Measurements from ENCODE around the gene AKAP8.
"Not testable (repeated sequence)": the region's sequence is repeated elsewhere in the genome, so short reads cannot be mapped to it uniquely, and the experiment has no call there.

AKAP8 gene

DNA sequence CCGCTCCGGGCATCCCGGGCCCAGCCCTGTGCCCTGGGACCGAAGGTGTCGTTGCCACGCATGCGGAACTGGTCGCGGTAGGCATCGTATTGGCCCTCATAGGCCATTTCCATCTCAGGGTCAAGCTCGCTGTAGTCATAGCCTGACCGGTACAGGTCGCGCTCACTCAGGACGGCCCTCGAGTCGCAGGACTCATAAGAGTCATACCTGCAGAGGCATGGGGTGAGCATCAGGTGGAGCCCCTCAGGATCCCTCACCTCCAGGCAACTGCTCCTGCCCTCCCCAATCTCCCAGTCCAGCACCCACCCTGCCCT is 21.8 kb upstream of the AKAP8 start:
- peaks cover 78% of the 10 kb centered on the region for H3K36me3 ChIP-seq (ENCODE audit: control insufficient read depth, low read depth, low read length)
- H3K4me3 ChIP-seq (ENCODE audit: low read length), result no peak overlapping the region
- no peak overlapping the region for H3K27ac ChIP-seq (ENCODE audit: low read length)

DNA sequence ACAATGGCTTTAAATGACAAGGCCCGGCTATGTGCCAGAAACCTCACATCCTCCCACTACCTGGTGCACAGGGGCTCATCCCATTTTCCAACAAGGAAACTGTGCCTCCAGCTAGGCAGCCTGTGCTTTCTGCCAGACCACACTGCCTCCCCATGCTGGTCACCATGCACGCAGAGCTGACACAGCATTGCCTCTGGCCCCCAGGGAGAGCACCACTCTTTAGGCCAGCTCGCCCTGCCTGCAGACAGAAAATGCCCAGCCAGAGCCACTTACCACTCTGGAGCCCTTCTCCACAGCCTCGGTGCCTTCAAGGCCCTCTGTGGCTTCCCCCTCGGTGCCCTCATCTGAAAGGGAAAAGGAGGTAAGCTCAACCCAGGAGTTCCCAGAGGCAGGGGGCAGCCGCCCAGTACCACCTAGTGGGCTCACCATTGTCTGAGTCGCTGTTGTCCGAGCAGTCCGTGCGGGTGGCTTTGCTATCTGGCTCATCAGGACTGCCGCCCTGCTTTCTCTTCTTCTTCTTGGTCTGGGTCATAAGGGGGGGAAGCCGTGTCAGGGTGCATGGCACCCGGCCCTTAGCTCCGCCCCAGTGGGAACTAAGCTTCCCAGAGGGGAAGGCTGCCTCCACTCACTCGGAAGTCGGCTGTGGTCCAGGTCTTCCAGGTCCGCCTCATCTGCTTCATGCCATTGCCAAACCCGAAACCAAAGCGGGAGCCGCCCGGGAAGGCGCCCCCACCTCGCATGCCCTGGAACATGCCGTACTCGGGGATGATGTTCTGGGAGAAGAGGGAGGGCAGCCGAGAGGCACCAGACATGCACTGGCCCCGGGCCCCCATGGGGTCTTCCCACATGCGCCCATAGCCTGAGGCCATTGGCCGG is 21.2 kb upstream of the AKAP8 start:
- Histone ChIP-seq H3K9me3 (ENCODE audit: control insufficient read depth, low read depth, low read length) (no peaks in the 10 kb centered on the region), H3K27ac (ENCODE audit: low read length) (no peak overlapping the region), H3K27me3 (ENCODE audit: control insufficient read depth, insufficient read depth, low read length) (no peaks in the 10 kb centered on the region), H3K4me1 (ENCODE audit: control insufficient read depth, low read depth, low read length) (no peaks in the 10 kb centered on the region), H3K9ac (ENCODE audit: low read length) (no peak overlapping the region), H3K4me3 (ENCODE audit: low read length) (no peak overlapping the region), H3K36me3 (ENCODE audit: control insufficient read depth, low read depth, low read length) (peaks cover 80% of the 10 kb centered on the region)

More for the DNA sequence above, 21.8 kb upstream of the AKAP8 start:
- Histone ChIP-seq H3K9me3 (ENCODE audit: control insufficient read depth, low read depth, low read length) (no peaks in the 10 kb centered on the region), H3K4me1 (ENCODE audit: control insufficient read depth, low read depth, low read length) (no peaks in the 10 kb centered on the region), H3K9ac (ENCODE audit: low read length) (no peak overlapping the region), H3K27me3 (ENCODE audit: control insufficient read depth, insufficient read depth, low read length) (no peaks in the 10 kb centered on the region)

DNA sequence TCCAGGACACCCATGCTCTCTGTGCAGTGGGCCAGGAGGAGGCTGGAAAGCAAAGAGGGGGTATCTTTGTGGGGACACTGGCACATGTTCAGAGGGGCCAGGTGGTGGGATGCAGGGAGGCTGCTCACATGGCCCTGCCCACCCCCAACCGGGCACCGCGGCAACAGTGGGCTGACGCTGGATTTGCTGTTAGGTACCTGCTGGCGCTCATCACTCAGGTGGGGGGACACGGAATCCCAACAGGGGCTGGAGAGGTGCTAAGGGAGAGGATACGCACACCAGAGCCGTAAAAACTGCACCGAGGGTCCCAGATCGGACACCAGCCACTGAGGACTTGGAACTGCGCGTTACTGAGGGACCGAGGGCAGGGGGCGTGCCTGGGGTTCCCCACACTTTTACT is 20.0 kb upstream of the AKAP8 start:
- Histone ChIP-seq H3K9ac (ENCODE audit: low read length) (no peak overlapping the region), H3K27ac (ENCODE audit: low read length) (no peak overlapping the region), H3K27me3 (ENCODE audit: control insufficient read depth, insufficient read depth, low read length) (no peaks in the 10 kb centered on the region), H3K4me3 (ENCODE audit: low read length) (no peak overlapping the region), H3K36me3 (ENCODE audit: control insufficient read depth, low read depth, low read length) (peaks cover 87% of the 10 kb centered on the region), H3K9me3 (ENCODE audit: control insufficient read depth, low read depth, low read length) (no peaks in the 10 kb centered on the region), H3K4me1 (ENCODE audit: control insufficient read depth, low read depth, low read length) (no peaks in the 10 kb centered on the region)

DNA sequence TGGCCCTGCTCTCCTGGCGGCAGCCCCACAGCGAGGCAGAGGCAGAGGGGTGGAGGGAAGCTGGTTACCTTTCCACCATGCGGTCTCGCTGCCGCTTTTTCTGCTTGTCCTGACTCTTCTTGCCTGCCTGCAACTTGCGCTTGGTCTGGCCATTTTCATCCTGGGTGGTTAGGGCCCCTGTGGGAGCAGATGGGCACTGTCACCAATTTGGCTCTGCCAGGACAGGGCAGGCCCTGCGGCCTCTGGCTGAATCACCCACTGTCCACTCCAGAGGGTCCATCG is 19.6 kb upstream of the AKAP8 start:
- Histone ChIP-seq H3K27ac (ENCODE audit: low read length) (no peak overlapping the region), H3K9ac (ENCODE audit: low read length) (no peak overlapping the region), H3K4me1 (ENCODE audit: control insufficient read depth, low read depth, low read length) (no peaks in the 10 kb centered on the region), H3K27me3 (ENCODE audit: control insufficient read depth, insufficient read depth, low read length) (no peaks in the 10 kb centered on the region), H3K4me3 (ENCODE audit: low read length) (no peak overlapping the region), H3K9me3 (ENCODE audit: control insufficient read depth, low read depth, low read length) (no peaks in the 10 kb centered on the region), H3K36me3 (ENCODE audit: control insufficient read depth, low read depth, low read length) (peaks cover 87% of the 10 kb centered on the region)

DNA sequence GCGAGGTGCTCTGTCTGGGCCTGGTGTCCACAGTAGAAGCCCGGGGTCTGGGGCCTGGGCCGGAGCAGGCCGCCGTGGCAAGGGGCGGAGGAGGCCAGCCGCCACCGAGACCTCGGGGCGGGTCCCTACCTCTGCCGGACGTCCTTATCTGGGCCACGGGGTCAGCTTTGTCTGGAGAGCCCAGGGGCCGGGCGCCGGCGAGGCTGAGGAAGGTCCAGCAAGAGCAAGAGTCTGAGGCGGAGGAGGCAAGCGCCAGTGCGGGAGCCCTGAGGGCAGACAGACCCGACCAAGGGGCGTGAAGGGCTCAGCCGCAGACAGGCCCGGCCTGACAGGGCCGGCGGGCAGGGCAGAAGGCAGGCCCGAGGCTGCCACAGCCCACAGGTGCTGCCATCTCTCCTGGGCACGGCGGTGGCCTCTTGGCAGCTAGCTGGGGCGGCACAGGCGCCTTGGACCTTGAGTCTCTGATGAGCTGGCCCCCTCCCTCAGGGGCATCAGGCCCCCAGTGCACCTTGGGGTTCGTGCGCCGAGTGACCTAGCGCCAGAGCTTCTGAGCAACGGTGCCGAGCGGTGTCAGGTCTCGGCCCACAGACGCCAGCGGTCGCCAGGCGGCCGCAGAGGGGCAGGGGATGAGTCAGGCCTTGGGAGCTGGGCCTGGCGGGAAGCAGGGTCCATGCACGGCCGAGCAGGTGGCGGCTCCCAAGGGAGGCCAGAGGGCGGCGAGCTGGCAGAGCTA is 19.1 kb upstream of the AKAP8 start:
- H3K9me3 ChIP-seq (ENCODE audit: control insufficient read depth, low read depth, low read length), result no peaks in the 10 kb centered on the region
- H3K27me3 ChIP-seq (ENCODE audit: control insufficient read depth, insufficient read depth, low read length), result no peaks in the 10 kb centered on the region
- H3K9ac ChIP-seq (ENCODE audit: low read length), result no peak overlapping the region
- H3K27ac ChIP-seq (ENCODE audit: low read length), result no peak overlapping the region
- no peak overlapping the region for H3K4me3 ChIP-seq (ENCODE audit: low read length)
- H3K36me3 ChIP-seq (ENCODE audit: control insufficient read depth, low read depth, low read length), result peaks cover 86% of the 10 kb centered on the region
- H3K4me1 ChIP-seq (ENCODE audit: control insufficient read depth, low read depth, low read length), result no peaks in the 10 kb centered on the region

DNA sequence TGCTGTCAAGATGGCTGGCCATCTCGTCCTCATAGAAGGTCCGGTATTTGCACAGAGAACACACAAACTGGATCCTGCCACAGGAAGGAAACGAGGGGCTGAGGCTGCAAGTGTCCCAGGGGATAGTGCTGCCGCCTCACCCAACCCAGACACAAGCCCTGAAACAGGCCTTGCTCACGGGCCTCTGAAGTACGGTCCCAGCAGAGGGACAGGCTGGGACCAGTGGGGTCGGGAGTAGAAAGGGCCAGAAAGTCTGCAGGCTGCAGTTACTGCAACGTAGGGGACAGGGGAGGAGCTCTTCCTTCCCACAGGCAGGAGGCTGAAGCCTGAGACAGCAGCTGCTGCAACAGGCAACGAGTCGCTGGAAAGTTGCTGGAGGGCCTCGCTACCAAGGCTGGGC is 18.2 kb upstream of the AKAP8 start:
- Histone ChIP-seq H3K36me3 (ENCODE audit: control insufficient read depth, low read depth, low read length) (peaks cover 78% of the 10 kb centered on the region), H3K27me3 (ENCODE audit: control insufficient read depth, insufficient read depth, low read length) (no peaks in the 10 kb centered on the region), H3K9me3 (ENCODE audit: control insufficient read depth, low read depth, low read length) (no peaks in the 10 kb centered on the region), H3K27ac (ENCODE audit: low read length) (no peak overlapping the region), H3K4me3 (ENCODE audit: low read length) (no peak overlapping the region), H3K4me1 (ENCODE audit: control insufficient read depth, low read depth, low read length) (no peaks in the 10 kb centered on the region), H3K9ac (ENCODE audit: low read length) (no peak overlapping the region)

DNA sequence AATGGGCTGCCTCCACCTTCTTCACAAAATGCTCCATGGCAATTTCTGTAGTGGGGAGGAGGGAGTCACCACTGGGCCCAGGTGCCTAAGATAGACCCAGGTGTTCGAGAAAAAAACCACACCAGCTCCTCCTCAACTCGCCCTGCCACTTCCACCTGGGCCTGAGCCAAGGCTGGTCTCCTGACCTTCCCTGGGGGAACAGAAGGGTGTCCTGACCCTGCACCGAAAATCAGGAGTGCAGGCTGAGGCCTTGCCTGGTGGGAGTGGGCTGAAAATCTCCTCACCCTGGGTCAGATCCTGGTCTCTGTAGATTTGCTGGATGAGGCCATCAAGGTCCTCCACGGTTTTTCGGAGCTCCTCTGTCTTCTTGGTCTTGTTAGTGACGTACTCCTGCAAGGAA is 17.6 kb upstream of the AKAP8 start:
- Histone ChIP-seq H3K27ac (ENCODE audit: low read length) (no peak overlapping the region), H3K9ac (ENCODE audit: low read length) (no peak overlapping the region), H3K27me3 (ENCODE audit: control insufficient read depth, insufficient read depth, low read length) (no peaks in the 10 kb centered on the region), H3K4me3 (ENCODE audit: low read length) (no peak overlapping the region), H3K36me3 (ENCODE audit: control insufficient read depth, low read depth, low read length) (peaks cover 75% of the 10 kb centered on the region), H3K9me3 (ENCODE audit: control insufficient read depth, low read depth, low read length) (no peaks in the 10 kb centered on the region), H3K4me1 (ENCODE audit: control insufficient read depth, low read depth, low read length) (no peaks in the 10 kb centered on the region)

DNA sequence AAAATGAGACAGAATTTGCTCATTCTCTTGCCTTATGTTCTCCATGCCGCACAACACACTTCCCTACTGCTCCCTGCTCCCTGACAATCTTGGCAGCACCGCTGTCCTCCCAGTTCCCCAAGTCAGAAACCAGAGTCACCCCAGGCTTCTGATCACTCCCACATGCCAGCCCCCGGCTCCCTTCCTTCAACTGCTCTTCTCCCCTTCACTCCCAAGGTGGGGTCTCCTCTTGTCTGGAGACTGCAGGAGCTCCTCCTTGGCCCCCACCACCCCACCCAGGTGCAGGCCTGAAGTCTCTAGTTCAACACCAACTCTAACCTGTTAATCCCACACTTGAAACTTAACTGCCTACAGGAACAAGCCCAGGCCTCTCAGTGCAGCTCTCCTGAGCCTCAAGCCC is 16.8 kb upstream of the AKAP8 start:
- Histone ChIP-seq H3K4me3 (ENCODE audit: low read length) (no peak overlapping the region), H3K27me3 (ENCODE audit: control insufficient read depth, insufficient read depth, low read length) (no peaks in the 10 kb centered on the region), H3K9ac (ENCODE audit: low read length) (no peak overlapping the region), H3K27ac (ENCODE audit: low read length) (no peak overlapping the region), H3K36me3 (ENCODE audit: control insufficient read depth, low read depth, low read length) (peaks cover 77% of the 10 kb centered on the region), H3K9me3 (ENCODE audit: control insufficient read depth, low read depth, low read length) (no peaks in the 10 kb centered on the region), H3K4me1 (ENCODE audit: control insufficient read depth, low read depth, low read length) (no peaks in the 10 kb centered on the region)

DNA sequence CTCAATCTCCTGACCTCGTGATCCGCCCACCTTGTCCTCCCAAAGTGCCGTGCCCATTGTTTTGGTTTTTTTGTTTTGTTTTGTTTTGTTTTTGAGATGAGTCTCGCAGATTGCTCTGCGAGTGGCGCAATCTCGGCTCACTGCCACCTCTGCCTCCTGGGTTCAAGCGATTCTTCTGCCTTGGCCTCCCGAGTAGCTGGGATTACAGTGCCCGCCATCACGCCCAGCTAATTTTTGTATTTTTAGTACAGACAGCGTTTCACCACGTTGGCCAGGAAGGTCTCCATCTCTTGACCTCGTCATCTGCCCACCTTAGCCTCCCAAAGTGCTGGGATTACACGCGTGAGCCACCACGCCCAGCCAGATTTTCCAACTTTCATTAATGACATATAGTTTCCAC is 15.7 kb upstream of the AKAP8 start:
- H3K4me3 ChIP-seq (ENCODE audit: low read length); H3K9ac ChIP-seq (ENCODE audit: low read length); H3K27ac ChIP-seq (ENCODE audit: low read length); H3K9me3 ChIP-seq (ENCODE audit: control insufficient read depth, low read depth, low read length); H3K27me3 ChIP-seq (ENCODE audit: control insufficient read depth, insufficient read depth, low read length); H3K4me1 ChIP-seq (ENCODE audit: control insufficient read depth, low read depth, low read length): not testable (repeated sequence)
- peaks cover 66% of the 10 kb centered on the region for H3K36me3 ChIP-seq (ENCODE audit: control insufficient read depth, low read depth, low read length)

DNA sequence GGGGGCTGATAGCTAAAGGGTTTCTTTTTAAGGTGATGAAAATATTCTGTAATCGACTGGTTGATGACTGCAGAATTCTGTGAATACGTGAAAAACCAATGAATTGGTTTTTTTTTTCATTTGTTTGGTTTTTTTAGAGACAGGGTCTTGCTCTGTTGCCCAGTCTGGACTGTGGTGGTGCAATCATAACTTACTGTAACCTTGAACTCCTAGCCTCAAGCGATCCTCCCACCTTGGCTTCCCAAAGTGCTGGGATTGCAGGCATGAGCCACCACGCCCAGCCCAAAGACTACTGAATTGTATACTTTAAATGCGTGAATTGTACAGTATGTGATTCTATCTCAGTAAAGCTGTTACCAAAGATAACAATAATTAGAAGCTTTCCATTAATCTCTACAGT is 14.8 kb upstream of the AKAP8 start:
- Histone ChIP-seq H3K4me3 (ENCODE audit: low read length) (no peak overlapping the region), H3K27ac (ENCODE audit: low read length) (no peak overlapping the region), H3K27me3 (ENCODE audit: control insufficient read depth, insufficient read depth, low read length) (no peaks in the 10 kb centered on the region), H3K9ac (ENCODE audit: low read length) (no peak overlapping the region), H3K9me3 (ENCODE audit: control insufficient read depth, low read depth, low read length) (no peaks in the 10 kb centered on the region), H3K4me1 (ENCODE audit: control insufficient read depth, low read depth, low read length) (no peaks in the 10 kb centered on the region), H3K36me3 (ENCODE audit: control insufficient read depth, low read depth, low read length) (peaks cover 57% of the 10 kb centered on the region)

DNA sequence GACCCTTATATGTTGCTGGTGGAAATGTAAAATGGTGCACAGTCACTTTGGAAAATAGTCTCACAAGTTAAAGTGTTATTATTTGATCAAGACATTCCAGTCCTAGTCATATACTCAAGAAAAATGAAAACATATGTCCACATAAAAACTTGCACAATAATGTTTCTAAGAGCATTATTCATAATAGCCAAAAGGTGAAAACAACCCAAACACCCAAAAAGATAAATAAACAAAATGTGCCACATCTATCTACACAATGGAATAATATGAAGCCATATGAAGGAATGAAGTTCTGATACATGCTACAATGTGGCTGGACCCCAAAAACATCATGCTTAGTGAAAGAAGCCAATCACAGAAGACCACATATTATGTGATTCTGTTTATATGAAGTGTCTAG is 14.4 kb upstream of the AKAP8 start:
- Histone ChIP-seq H3K9ac (ENCODE audit: low read length) (no peak overlapping the region), H3K4me3 (ENCODE audit: low read length) (no peak overlapping the region), H3K27me3 (ENCODE audit: control insufficient read depth, insufficient read depth, low read length) (no peaks in the 10 kb centered on the region), H3K36me3 (ENCODE audit: control insufficient read depth, low read depth, low read length) (peaks cover 53% of the 10 kb centered on the region), H3K27ac (ENCODE audit: low read length) (no peak overlapping the region), H3K4me1 (ENCODE audit: control insufficient read depth, low read depth, low read length) (no peaks in the 10 kb centered on the region), H3K9me3 (ENCODE audit: control insufficient read depth, low read depth, low read length) (no peaks in the 10 kb centered on the region)

DNA sequence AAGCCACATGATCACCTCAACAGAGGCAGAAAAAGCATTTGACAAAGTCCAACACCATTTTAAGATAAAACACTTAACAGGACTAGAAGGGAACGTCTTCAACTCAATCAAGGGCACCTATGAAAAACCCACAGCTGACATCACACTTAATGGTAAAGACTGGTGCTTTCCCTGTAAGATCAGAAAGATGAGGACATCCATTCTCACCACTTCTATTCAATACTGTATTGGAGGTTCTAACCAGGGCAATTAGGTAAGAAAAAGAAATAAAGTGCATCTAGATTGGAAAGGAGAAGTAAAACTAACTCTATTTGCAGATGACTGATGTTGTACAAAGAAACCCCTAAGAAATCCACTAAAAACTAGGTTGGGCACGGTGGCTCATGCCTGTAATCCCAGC is 11.2 kb upstream of the AKAP8 start:
- Histone ChIP-seq H3K9ac (ENCODE audit: low read length) (no peak overlapping the region), H3K36me3 (ENCODE audit: control insufficient read depth, low read depth, low read length) (peaks cover 26% of the 10 kb centered on the region), H3K27me3 (ENCODE audit: control insufficient read depth, insufficient read depth, low read length) (no peaks in the 10 kb centered on the region), H3K4me1 (ENCODE audit: control insufficient read depth, low read depth, low read length) (no peaks in the 10 kb centered on the region), H3K27ac (ENCODE audit: low read length) (no peak overlapping the region), H3K9me3 (ENCODE audit: control insufficient read depth, low read depth, low read length) (no peaks in the 10 kb centered on the region), H3K4me3 (ENCODE audit: low read length) (no peak overlapping the region)

All from iPS-18a (cell line).